ENCODE measurements around the gene CEP78.
A peak's percentile ranks its signal among the peaks of the same experiment; 100 is the strongest.

CEP78 gene

GRCh38 chr9:78288214-78288892 is 52.5 kb downstream of the CEP78 start:
- DNase-seq = no peak

- no peak for DNase-seq
These were observed 53.6 kb downstream of the CEP78 start for GRCh38 chr9:78289474-78289873.

GRCh38 chr9:78291240-78291925 is 55.5 kb downstream of the CEP78 start:
- DNase-seq = no peak

- DNase-seq = no peak
These were observed 56.2 kb downstream of the CEP78 start for GRCh38 chr9:78292026-78292425.

GRCh38 chr9:78292716-78293497 is 57.0 kb downstream of the CEP78 start:
- DNase-seq = no peak

GRCh38 chr9:78294290-78295176 is 58.7 kb downstream of the CEP78 start:
- no peak for DNase-seq

GRCh38 chr9:78295177-78295575 is 59.3 kb downstream of the CEP78 start:
- no peak for DNase-seq

- DNase-seq = no peak
These were observed 59.9 kb downstream of the CEP78 start for GRCh38 chr9:78295731-78296130.

GRCh38 chr9:78296201-78296892 is 60.5 kb downstream of the CEP78 start:
- DNase-seq = no peak

- DNase-seq = peak; percentile 88
These were observed 61.2 kb downstream of the CEP78 start, which contains the start of gene PSAT1 for GRCh38 chr9:78296893-78297671. Gene PSAT1 (plus strand): TSS chr9:78297125. CDS start chr9:78297211, 86 bp downstream.

- no peak for DNase-seq
These were observed 61.7 kb downstream of the CEP78 start for GRCh38 chr9:78297672-78297961.

GRCh38 chr9:78298046-78298765 is 62.3 kb downstream of the CEP78 start:
- no peak for DNase-seq

- DNase-seq = no peak
These were observed 64.3 kb downstream of the CEP78 start for GRCh38 chr9:78300209-78300608.

- DNase-seq = no peak
These were observed 65.6 kb downstream of the CEP78 start for GRCh38 chr9:78301466-78301865.

GRCh38 chr9:78303377-78304062 is 67.6 kb downstream of the CEP78 start:
- no peak for DNase-seq

GRCh38 chr9:78304357-78304756 is 68.5 kb downstream of the CEP78 start:
- DNase-seq = no peak

GRCh38 chr9:78306222-78307076 is 70.6 kb downstream of the CEP78 start:
- no peak for DNase-seq

- DNase-seq = no peak
These were observed 71.5 kb downstream of the CEP78 start for GRCh38 chr9:78307360-78307759.

- DNase-seq = no peak
These were observed 73.2 kb downstream of the CEP78 start for GRCh38 chr9:78309066-78309465.
